HepG2 (cell line): ENCODE results near the gene CCR8. TPM values are rescaled to one million over a fixed set of nuclear protein-coding genes. Genes with fewer than 3 reads are reported as not detected.
A peak's percentile ranks its signal among the peaks of the same experiment; 100 is the strongest.

Source experiments
- ATAC-seq: fragments of 200-7000 bp; cut with Tn5 transposase; 3 replicates; pipeline ENCODE4 v1.9.1; 2020; ENCODE audit warnings: mild to moderate bottlenecking, moderate library complexity
- BruUV-seq: library from RNA; stranded (reverse); fragments of 400-500 nt; replicated peaks from 2 replicates; lab custom pipeline; 2021; lab: Mats Ljungman, UMichigan
- CTCF ChIA-PET: fragments of 300-600 bp; formaldehyde crosslinking; extraction: SDS; loops from one replicate; lab custom pipeline; 2021; ENCODE audit warnings: low total read pairs, inconsistent platforms, low intra/inter-chr PET ratio; lab: Yijun Ruan, JAX
- POLR2A ChIA-PET: fragments of 350-600 bp; sonication (Branson Sonifier 250); formaldehyde crosslinking; loops from one replicate; lab custom pipeline; 2020; ENCODE audit warnings: antibody characterized with exemption, inconsistent platforms; lab: Yijun Ruan, JAX
- DNase-seq: peaks from one replicate; pipeline ENCODE4 v3.0.0-alpha.2; 2015; ENCODE audit warnings: low spot score
- FAIRE-seq: peaks from 3 replicates; lab custom pipeline; 2011; peaks lifted over from hg19 to GRCh38; lab: Jason Lieb, UNC
- H2AFZ ChIP-seq: one replicate; pipeline ENCODE4 v1.6.1; 2011; ENCODE audit warnings: low read length, inconsistent platforms
- H3K27ac ChIP-seq: fragments of 300-600 bp; 3 replicates; pipeline ENCODE4 v1.8.0; 2011; ENCODE audit warnings: mixed run types, mild to moderate bottlenecking, mixed read lengths, low read length, inconsistent platforms; ENCODE audit not compliant: insufficient read depth; ENCODE audit errors: extremely low read length
- H3K27me3 ChIP-seq, 2 experiments: fragments of 200-600 bp in 1 of 2; 2 replicates in 1 of 2; 3 replicates in 1 of 2; pipeline versions ENCODE4 v1.6.0 to v1.8.0; 2011; ENCODE audit warnings: low read length in 2 of 2, mild to moderate bottlenecking in 2 of 2, moderate library complexity in 2 of 2, inconsistent platforms in 1 of 2; ENCODE audit not compliant: insufficient read depth in 2 of 2, control insufficient read depth in 1 of 2
- H3K36me3 ChIP-seq, 2 experiments: fragments of 200-600 bp in 1 of 2; replicated peaks in 1 of 2; 2 replicates in 1 of 2; 3 replicates in 1 of 2; pipeline versions ENCODE4 v1.5.1 to v1.8.0; 2011; ENCODE audit warnings: low read length in 2 of 2, inconsistent platforms in 1 of 2; ENCODE audit not compliant: insufficient read depth in 2 of 2, control insufficient read depth in 1 of 2
- H3K4me1 ChIP-seq: 2 replicates; pipeline ENCODE4 v1.5.1; 2012; ENCODE audit warnings: low read length, inconsistent platforms; ENCODE audit not compliant: insufficient read depth
- H3K4me2 ChIP-seq: 2 replicates; pipeline ENCODE4 v1.6.0; 2011; ENCODE audit warnings: low read depth, low read length, inconsistent platforms
- H3K4me3 ChIP-seq, 3 experiments: fragments of 200-600 bp in 1 of 3; sonication (generic), shearing (Covaris generic) in 1 of 3; replicated peaks in 1 of 3; 2 replicates each; pipeline ENCODE4 v1.5.1; 2011 to 2016; ENCODE audit warnings: low read length in 3 of 3, inconsistent platforms in 2 of 3, low read depth in 2 of 3, mild to moderate bottlenecking in 2 of 3, control low read depth in 1 of 3, mixed read lengths in 1 of 3; ENCODE audit not compliant: insufficient read depth in 1 of 3
- H3K79me2 ChIP-seq: one replicate; pipeline ENCODE4 v1.6.1; 2011; ENCODE audit warnings: low read length, inconsistent platforms; ENCODE audit not compliant: insufficient read depth
- H3K9ac ChIP-seq: 2 replicates; pipeline ENCODE4 v1.6.0; 2011; ENCODE audit warnings: mild to moderate bottlenecking, low read depth, low read length, inconsistent platforms; ENCODE audit not compliant: insufficient read depth
- H3K9me3 ChIP-seq: 2 replicates; pipeline ENCODE4 v1.5.1; 2012; ENCODE audit warnings: mild to moderate bottlenecking, low read length
- H4K20me1 ChIP-seq: 2 replicates; pipeline ENCODE4 v1.6.0; 2011; ENCODE audit warnings: inconsistent platforms, mild to moderate bottlenecking, low read length, moderate library complexity; ENCODE audit not compliant: insufficient read depth
- ARHGAP35 ChIP-seq: sonication (generic); formaldehyde crosslinking; IDR thresholded peaks from 2 replicates; pipeline ENCODE4 v1.9.0; 2022; ENCODE audit warnings: mild to moderate bottlenecking, inconsistent platforms, moderate library complexity, missing genetic modification reagents, borderline replicate concordance
- BHLHE40 ChIP-seq: IDR thresholded peaks from 2 replicates; pipeline ENCODE4 v1.6.1; 2011; ENCODE audit warnings: low read length, improper control_type of control experiment
- ETV5 ChIP-seq: IDR thresholded peaks from 2 replicates; pipeline ENCODE4 v1.6.1; 2018; ENCODE audit warnings: missing biosample characterization, missing genetic modification reagents, inconsistent platforms, borderline replicate concordance
- HIVEP1 ChIP-seq: sonication (generic); formaldehyde crosslinking; IDR thresholded peaks from 2 replicates; pipeline ENCODE4 v1.4.0; 2020; ENCODE audit warnings: mild to moderate bottlenecking, missing genetic modification reagents
- IKZF4 ChIP-seq: sonication (generic); formaldehyde crosslinking; IDR thresholded peaks from 2 replicates; pipeline ENCODE4 v1.5.1; 2020; ENCODE audit warnings: borderline replicate concordance, mild to moderate bottlenecking, low read depth, missing genetic modification reagents; ENCODE audit errors: not compliant biosample characterization
- ISX ChIP-seq: sonication (generic); formaldehyde crosslinking; conservative IDR thresholded peaks from 2 replicates; pipeline ENCODE4 v1.5.0; 2020; ENCODE audit warnings: missing genetic modification reagents
- MAFF ChIP-seq: IDR thresholded peaks from 2 replicates; pipeline ENCODE4 v1.6.1; 2011; ENCODE audit warnings: low read depth, low read length, improper control_type of control experiment
- POGZ ChIP-seq: sonication (generic); formaldehyde crosslinking; IDR thresholded peaks from 2 replicates; pipeline ENCODE4 v1.4.0; 2020; ENCODE audit warnings: mild to moderate bottlenecking, missing genetic modification reagents
- RBFOX2 ChIP-seq: fragments of 200-400 bp; formaldehyde crosslinking; IDR thresholded peaks from 2 replicates; pipeline ENCODE4 v1.6.1; 2017; ENCODE audit warnings: low read depth, mild to moderate bottlenecking, low read length
- RORA ChIP-seq: sonication (generic); formaldehyde crosslinking; IDR thresholded peaks from 2 replicates; pipeline ENCODE4 v1.5.0; 2020; ENCODE audit warnings: mild to moderate bottlenecking, missing genetic modification reagents, moderate library complexity
- ZNF136 ChIP-seq: sonication (generic); formaldehyde crosslinking; IDR thresholded peaks from 2 replicates; pipeline ENCODE4 v1.8.1; 2022; ENCODE audit warnings: low read depth, mild to moderate bottlenecking, moderate library complexity, missing genetic modification reagents
- ZNF678 ChIP-seq: sonication (generic); formaldehyde crosslinking; IDR thresholded peaks from 2 replicates; pipeline ENCODE4 v1.4.0; 2020; ENCODE audit warnings: mild to moderate bottlenecking, missing genetic modification reagents
- WGBS: methylation state at CpG from one replicate; pipeline ENCODE4 v1.1.6; 2017; ENCODE audit warnings: low lambda C conversion rate; 5-methylcytosine and 5-hydroxymethylcytosine counted together
- in situ Hi-C: cut with HindIII; loops from 2 replicates; pipeline ENCODE4 v1.10.0; 2017; ENCODE audit warnings: low pct_unique_long_range_greater_than_20kb; ENCODE audit not compliant: extremely low pct_ligation_motif_present
- intact Hi-C: fragments of 100-400 bp; cut with micrococcal nuclease; formaldehyde crosslinking; loops from one replicate; pipeline ENCODE4 v1.10.0; 2022; ENCODE audit not compliant: unreplicated experiment
- polyA plus RNA-seq, 8 experiments: library from polyadenylated mRNA; depleted of rRNA in 3 of 8; stranded (reverse) in 7 of 8; unstranded in 1 of 8; fragments of >200 nt; fragmentation: Illumina TruSeq in 4 of 8; extraction: Trizol in 4 of 8; gene quantifications; 2 replicates each; pipeline versions ENCODE4 v1.2.1 to v1.2.3, GENCODE V29; 2011 to 2016; ENCODE audit warnings: low read depth in 4 of 8, missing spikeins in 1 of 8, mixed read lengths in 1 of 8; ENCODE audit not compliant: insufficient read depth in 1 of 8
- total RNA-seq, 5 experiments: library from RNA; depleted of rRNA; stranded (reverse); fragments of >200 nt; fragmentation: Illumina TruSeq; extraction: Trizol; gene quantifications; 2 replicates each; pipeline ENCODE4 v1.2.3, GENCODE V29; 2016; ENCODE audit warnings: low read depth in 1 of 5
- TF ChIP-seq, protein P1 (sequence below): sonication (generic); formaldehyde crosslinking; IDR thresholded peaks from 2 replicates; pipeline ENCODE4 v1.8.1; 2023; ENCODE audit warnings: mild to moderate bottlenecking, moderate library complexity, missing genetic modification reagents
- TF ChIP-seq, protein P2 (sequence below): sonication (generic); formaldehyde crosslinking; IDR thresholded peaks from 2 replicates; pipeline ENCODE4 v1.8.0; 2023; ENCODE audit warnings: mild to moderate bottlenecking, missing genetic modification reagents
- TF ChIP-seq, protein P3 (sequence below): sonication (generic); formaldehyde crosslinking; IDR thresholded peaks from 2 replicates; pipeline ENCODE4 v1.9.0; 2021; ENCODE audit warnings: missing genetic modification reagents, borderline replicate concordance
- TF ChIP-seq, protein P4 (sequence below): sonication (generic); formaldehyde crosslinking; IDR thresholded peaks from 2 replicates; pipeline ENCODE4 v1.5.0; 2020; ENCODE audit warnings: mild to moderate bottlenecking, missing genetic modification reagents, borderline replicate concordance

The CCR8 gene
- total and polyA plus RNA-seq, 2 of the 13 experiments (the other 11 are each of a cell fraction or from before 2014, with no cell fraction given) = not detected

DNA sequence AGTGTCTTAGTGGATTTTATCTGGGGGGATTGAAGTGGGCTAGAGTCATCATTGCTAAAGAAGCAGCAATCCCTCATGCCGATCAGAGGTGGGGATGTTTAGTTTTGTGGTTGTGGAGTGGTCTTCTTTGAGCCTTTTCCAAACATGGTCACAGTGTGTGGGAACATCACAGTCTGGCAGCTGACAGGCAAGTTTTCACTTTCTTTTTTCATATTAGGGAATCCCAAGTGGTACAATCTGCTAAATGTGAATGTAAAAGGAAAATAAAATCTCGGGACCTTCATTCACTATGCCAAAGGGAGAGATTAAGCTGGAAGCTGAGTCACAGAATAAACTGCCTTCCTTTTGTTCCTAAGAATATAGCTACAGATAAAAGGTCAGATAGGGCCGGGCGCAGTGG lies 39.3 kb upstream of the CCR8 start:
- ATAC-seq = no peak
- DNase-seq = no peak
- Histone ChIP-seq H3K79me2 (no peaks in the 10 kb centered on the region), H3K27ac (no peak overlapping the region), H3K9ac (no peak overlapping the region), H3K4me2 (peak overlapping the region; percentile 28), H3K4me1 (peaks cover 53% of the 10 kb centered on the region), H4K20me1 (no peaks in the 10 kb centered on the region), H3K36me3 (no peaks in the 10 kb centered on the region), H2AFZ (no peak overlapping the region), H3K27me3 (no peaks in the 10 kb centered on the region; a peak in 1 of 5 replicates), H3K4me3 (no peak overlapping the region), H3K9me3 (no peaks in the 10 kb centered on the region)
- ChIA-PET CTCF (interaction anchor here (1.6 to 3.3 kb wide), 2 partner anchors 101 to 164 kb away, joined by 5 to 8 read pairs; no protein-coding TSS in a partner anchor), POLR2A (no interaction called here)
- BruUV-seq = no TSS peak
- 4% methylated on average over 4 of the region's 4 CpGs for WGBS
- intact Hi-C loops = no loop called here
- in situ Hi-C loops = no loop called here
- no peak for FAIRE-seq
- TF ChIP-seq POGZ (CRISPR knock-in tag) (no peak), MAFF (no peak), ZNF136 (CRISPR knock-in tag) (no peak), RBFOX2 (no peak), ISX (CRISPR knock-in tag) (no peak), ZNF678 (CRISPR knock-in tag) (no peak), BHLHE40 (no peak), IKZF4 (CRISPR knock-in tag) (no peak), HIVEP1 (no peak), ETV5 (CRISPR knock-in tag) (no peak), RORA (CRISPR knock-in tag) (no peak), ARHGAP35 (CRISPR knock-in tag) (no peak)
- TF ChIP-seq, protein P1, sequence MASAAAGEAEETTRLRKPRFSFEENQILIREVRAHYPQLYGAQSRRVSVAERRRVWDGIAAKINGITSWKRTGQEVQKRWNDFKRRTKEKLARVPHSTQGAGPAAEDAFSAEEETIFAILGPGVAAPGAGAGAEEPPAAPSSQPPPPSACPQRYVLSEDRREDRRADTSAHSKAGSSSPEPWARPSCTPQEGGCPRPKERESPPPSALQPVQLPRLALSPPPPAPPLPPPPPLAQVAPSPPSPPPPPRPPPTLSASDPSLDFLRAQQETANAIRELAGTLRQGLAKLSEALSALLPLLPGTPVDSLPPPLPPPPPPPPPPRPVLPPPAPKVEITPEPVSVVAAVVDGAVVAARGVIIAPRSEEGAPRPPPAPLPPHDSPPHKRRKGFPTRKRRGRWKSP (CRISPR knock-in tag) = no peak
- TF ChIP-seq, protein P2, sequence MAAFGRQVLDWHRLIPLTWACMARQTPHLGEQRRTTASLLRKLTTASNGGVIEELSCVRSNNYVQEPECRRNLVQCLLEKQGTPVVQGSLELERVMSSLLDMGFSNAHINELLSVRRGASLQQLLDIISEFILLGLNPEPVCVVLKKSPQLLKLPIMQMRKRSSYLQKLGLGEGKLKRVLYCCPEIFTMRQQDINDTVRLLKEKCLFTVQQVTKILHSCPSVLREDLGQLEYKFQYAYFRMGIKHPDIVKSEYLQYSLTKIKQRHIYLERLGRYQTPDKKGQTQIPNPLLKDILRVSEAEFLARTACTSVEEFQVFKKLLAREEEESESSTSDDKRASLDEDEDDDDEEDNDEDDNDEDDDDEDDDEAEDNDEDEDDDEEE (CRISPR knock-in tag) = no peak
- TF ChIP-seq, protein P3, sequence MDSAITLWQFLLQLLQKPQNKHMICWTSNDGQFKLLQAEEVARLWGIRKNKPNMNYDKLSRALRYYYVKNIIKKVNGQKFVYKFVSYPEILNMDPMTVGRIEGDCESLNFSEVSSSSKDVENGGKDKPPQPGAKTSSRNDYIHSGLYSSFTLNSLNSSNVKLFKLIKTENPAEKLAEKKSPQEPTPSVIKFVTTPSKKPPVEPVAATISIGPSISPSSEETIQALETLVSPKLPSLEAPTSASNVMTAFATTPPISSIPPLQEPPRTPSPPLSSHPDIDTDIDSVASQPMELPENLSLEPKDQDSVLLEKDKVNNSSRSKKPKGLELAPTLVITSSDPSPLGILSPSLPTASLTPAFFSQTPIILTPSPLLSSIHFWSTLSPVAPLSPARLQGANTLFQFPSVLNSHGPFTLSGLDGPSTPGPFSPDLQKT = no peak
- TF ChIP-seq, protein P4, sequence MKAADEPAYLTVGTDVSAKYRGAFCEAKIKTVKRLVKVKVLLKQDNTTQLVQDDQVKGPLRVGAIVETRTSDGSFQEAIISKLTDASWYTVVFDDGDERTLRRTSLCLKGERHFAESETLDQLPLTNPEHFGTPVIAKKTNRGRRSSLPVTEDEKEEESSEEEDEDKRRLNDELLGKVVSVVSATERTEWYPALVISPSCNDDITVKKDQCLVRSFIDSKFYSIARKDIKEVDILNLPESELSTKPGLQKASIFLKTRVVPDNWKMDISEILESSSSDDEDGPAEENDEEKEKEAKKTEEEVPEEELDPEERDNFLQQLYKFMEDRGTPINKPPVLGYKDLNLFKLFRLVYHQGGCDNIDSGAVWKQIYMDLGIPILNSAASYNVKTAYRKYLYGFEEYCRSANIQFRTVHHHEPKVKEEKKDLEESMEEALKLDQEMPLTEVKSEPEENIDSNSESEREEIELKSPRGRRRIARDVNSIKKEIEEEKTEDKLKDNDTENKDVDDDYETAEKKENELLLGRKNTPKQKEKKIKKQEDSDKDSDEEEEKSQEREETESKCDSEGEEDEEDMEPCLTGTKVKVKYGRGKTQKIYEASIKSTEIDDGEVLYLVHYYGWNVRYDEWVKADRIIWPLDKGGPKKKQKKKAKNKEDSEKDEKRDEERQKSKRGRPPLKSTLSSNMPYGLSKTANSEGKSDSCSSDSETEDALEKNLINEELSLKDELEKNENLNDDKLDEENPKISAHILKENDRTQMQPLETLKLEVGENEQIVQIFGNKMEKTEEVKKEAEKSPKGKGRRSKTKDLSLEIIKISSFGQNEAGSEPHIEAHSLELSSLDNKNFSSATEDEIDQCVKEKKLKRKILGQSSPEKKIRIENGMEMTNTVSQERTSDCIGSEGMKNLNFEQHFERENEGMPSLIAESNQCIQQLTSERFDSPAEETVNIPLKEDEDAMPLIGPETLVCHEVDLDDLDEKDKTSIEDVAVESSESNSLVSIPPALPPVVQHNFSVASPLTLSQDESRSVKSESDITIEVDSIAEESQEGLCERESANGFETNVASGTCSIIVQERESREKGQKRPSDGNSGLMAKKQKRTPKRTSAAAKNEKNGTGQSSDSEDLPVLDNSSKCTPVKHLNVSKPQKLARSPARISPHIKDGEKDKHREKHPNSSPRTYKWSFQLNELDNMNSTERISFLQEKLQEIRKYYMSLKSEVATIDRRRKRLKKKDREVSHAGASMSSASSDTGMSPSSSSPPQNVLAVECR = no peak
